Hepatocyte (in vitro differentiated cells): ENCODE results near the gene HADHA.

ENCODE experiments used
- CTCF ChIP-seq: fragments of 200-600 bp; sonication (generic); IDR thresholded peaks from 2 replicates; pipeline ENCODE4 v1.5.1; 2016; ENCODE audit warnings: antibody characterized with exemption, mild to moderate bottlenecking; ENCODE audit not compliant: poor library complexity
- EZH2 ChIP-seq: fragments of 200-600 bp; sonication (generic); IDR thresholded peaks from 2 replicates; pipeline ENCODE4 v1.6.1; 2016; ENCODE audit warnings: antibody characterized with exemption, mild to moderate bottlenecking, borderline replicate concordance
- EZH2phosphoT487 ChIP-seq: fragments of 200-600 bp; sonication (generic); IDR thresholded peaks from one replicate; pipeline ENCODE4 v1.6.1; 2018; ENCODE audit warnings: antibody characterized with exemption, mild to moderate bottlenecking, low read depth, moderate library complexity; ENCODE audit not compliant: unreplicated experiment, severe bottlenecking

- no peak for TF ChIP-seq CTCF
- TF ChIP-seq EZH2, result no peak
- no peak for TF ChIP-seq EZH2phosphoT487
These were observed 40.5 kb downstream of the HADHA start for GRCh38 chr2:26203906-26204305.
